ENCODE data around the gene DDR2. TPM values are rescaled to one million over a fixed set of nuclear protein-coding genes. Genes with fewer than 3 reads are reported as not detected.
"Not testable (repeated sequence)": the region's sequence is repeated elsewhere in the genome, so short reads cannot be mapped to it uniquely, and the experiment has no call there.

The DDR2 gene
- total and polyA plus RNA-seq, 3 experiments from 2014 or later: 0.09 to 0.20 (median 0.13) TPM

GRCh38 chr1:162726555-162726954, 94.3 kb downstream of the DDR2 start:
- Mint-ChIP-seq H3K9me3 (no peaks in the 10 kb centered on the region), H3K4me3 (no peak overlapping the region), H3K27me3 (peaks cover 2 to 3% of the 10 kb centered on the region in 2 donors), H3K4me1 (no peaks in the 10 kb centered on the region), H3K36me3 (no peaks in the 10 kb centered on the region), H3K27ac (no peak overlapping the region)
- Histone ChIP-seq H3K27me3 (ENCODE audit: insufficient read depth, low read length, poor library complexity, severe bottlenecking) (no peaks in the 10 kb centered on the region), H3K27ac (ENCODE audit: low read depth, low read length) (no peak overlapping the region), H3K4me1 (ENCODE audit: insufficient read depth, low read length) (no peaks in the 10 kb centered on the region), H3K4me3 (ENCODE audit: low read length) (no peak overlapping the region), H3K36me3 (ENCODE audit: insufficient read depth, low read length) (no peaks in the 10 kb centered on the region), H3K9me3 (ENCODE audit: low read length) (no peaks in the 10 kb centered on the region)
- CTCF ChIA-PET: no interaction called here
- DNase-seq: no peak
- POLR2A ChIA-PET: no interaction called here

GRCh38 chr1:162727493-162727892, 95.2 kb downstream of the DDR2 start:
- H3K4me1 ChIP-seq (ENCODE audit: insufficient read depth, low read length); H3K27ac ChIP-seq (ENCODE audit: low read depth, low read length); H3K9me3 Mint-ChIP-seq; H3K27ac Mint-ChIP-seq; H3K4me3 ChIP-seq (ENCODE audit: low read length); H3K27me3 ChIP-seq (ENCODE audit: insufficient read depth, low read length, poor library complexity, severe bottlenecking); H3K9me3 ChIP-seq (ENCODE audit: low read length); POLR2A ChIA-PET; H3K27me3 Mint-ChIP-seq; H3K36me3 ChIP-seq (ENCODE audit: insufficient read depth, low read length); CTCF ChIA-PET; DNase-seq; H3K36me3 Mint-ChIP-seq; H3K4me1 Mint-ChIP-seq; H3K4me3 Mint-ChIP-seq: not testable (repeated sequence)

DNA sequence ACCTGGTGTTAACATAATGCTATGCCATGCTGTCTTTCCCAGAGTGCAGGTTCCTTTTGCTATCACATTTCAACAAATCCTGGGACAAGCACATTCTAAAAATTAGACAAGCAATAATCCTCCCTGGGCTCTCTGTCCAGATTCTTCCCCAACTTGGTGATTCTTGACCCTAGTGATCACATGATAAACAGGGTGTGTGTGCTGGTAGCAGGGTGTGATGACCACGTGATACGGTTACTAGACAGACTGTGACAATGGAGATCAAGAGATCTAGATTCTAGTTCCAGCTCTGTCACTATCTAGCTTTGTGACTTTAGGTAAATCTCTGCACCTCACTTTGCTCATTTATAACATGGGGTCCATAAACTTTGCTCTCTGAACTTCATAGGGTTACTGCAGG, 96.3 kb downstream of the DDR2 start:
- Mint-ChIP-seq H3K4me3 (no peak overlapping the region), H3K27me3 (peaks cover 2 to 6% of the 10 kb centered on the region in 2 donors), H3K9me3 (no peaks in the 10 kb centered on the region), H3K36me3 (no peaks in the 10 kb centered on the region), H3K27ac (peak overlapping the region in 1 of 8 donors; percentile 72), H3K4me1 (no peaks in the 10 kb centered on the region)
- Histone ChIP-seq H3K27me3 (ENCODE audit: insufficient read depth, low read length, poor library complexity, severe bottlenecking) (no peaks in the 10 kb centered on the region), H3K27ac (ENCODE audit: low read depth, low read length) (no peak overlapping the region), H3K36me3 (ENCODE audit: insufficient read depth, low read length) (no peaks in the 10 kb centered on the region), H3K4me1 (ENCODE audit: insufficient read depth, low read length) (no peaks in the 10 kb centered on the region), H3K9me3 (ENCODE audit: low read length) (no peaks in the 10 kb centered on the region), H3K4me3 (ENCODE audit: low read length) (no peak overlapping the region)
- ChIA-PET CTCF (no interaction called here), POLR2A (no interaction called here)
- no peak for DNase-seq

- H3K27me3 Mint-ChIP-seq, CTCF ChIA-PET: not testable (repeated sequence)
- peak overlapping the region in 1 of 8 donors; percentile 7 for H3K27ac Mint-ChIP-seq
These were observed 97.0 kb downstream of the DDR2 start for GRCh38 chr1:162729195-162729774.

DNA sequence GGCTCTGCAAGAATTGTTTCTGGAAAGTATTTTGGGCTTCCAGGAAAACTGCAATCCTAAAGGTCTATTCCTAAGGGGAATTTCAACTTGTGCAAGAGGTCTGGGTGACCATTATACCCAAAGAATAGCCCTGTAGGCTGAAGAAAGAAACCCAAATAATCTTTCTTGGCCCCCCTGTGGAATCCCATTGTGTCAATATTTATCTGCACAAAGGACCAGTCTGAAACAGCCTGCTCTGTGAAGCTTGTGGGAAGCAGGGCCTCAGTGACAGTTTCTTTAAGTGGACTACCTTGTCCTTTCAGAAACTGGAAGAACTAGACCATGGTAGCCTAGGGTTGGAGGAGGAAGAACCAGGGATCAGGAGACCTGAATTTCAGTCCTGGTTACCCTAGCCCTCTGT, 99.8 kb downstream of the DDR2 start:
- Mint-ChIP-seq H3K36me3 (peaks cover 0 to 5% (median 0%) of the 10 kb centered on the region in 3 donors), H3K27me3 (peaks cover 2 to 12% of the 10 kb centered on the region in 2 donors), H3K4me1 (no peaks in the 10 kb centered on the region), H3K4me3 (no peak overlapping the region), H3K9me3 (no peaks in the 10 kb centered on the region), H3K27ac (peak overlapping the region in 1 of 8 donors; percentile 38)
- Histone ChIP-seq H3K27ac (ENCODE audit: low read depth, low read length) (no peak overlapping the region), H3K4me3 (ENCODE audit: low read length) (no peak overlapping the region), H3K36me3 (ENCODE audit: insufficient read depth, low read length) (no peaks in the 10 kb centered on the region), H3K4me1 (ENCODE audit: insufficient read depth, low read length) (no peaks in the 10 kb centered on the region), H3K9me3 (ENCODE audit: low read length) (no peaks in the 10 kb centered on the region), H3K27me3 (ENCODE audit: insufficient read depth, low read length, poor library complexity, severe bottlenecking) (no peaks in the 10 kb centered on the region)
- CTCF ChIA-PET: no interaction called here
- no peak for DNase-seq
- POLR2A ChIA-PET: no interaction called here

More at GRCh38 chr1:162729195-162729774, 97.0 kb downstream of the DDR2 start:
- H3K9me3 Mint-ChIP-seq; H3K4me1 ChIP-seq (ENCODE audit: insufficient read depth, low read length); H3K36me3 ChIP-seq (ENCODE audit: insufficient read depth, low read length); H3K27ac ChIP-seq (ENCODE audit: low read depth, low read length); H3K4me3 ChIP-seq (ENCODE audit: low read length); DNase-seq; H3K36me3 Mint-ChIP-seq; POLR2A ChIA-PET; H3K9me3 ChIP-seq (ENCODE audit: low read length); H3K4me3 Mint-ChIP-seq; H3K27me3 ChIP-seq (ENCODE audit: insufficient read depth, low read length, poor library complexity, severe bottlenecking); H3K4me1 Mint-ChIP-seq: not testable (repeated sequence)

- Histone ChIP-seq H3K4me3 (ENCODE audit: low read length) (no peak overlapping the region), H3K27ac (ENCODE audit: low read depth, low read length) (no peak overlapping the region), H3K27me3 (ENCODE audit: insufficient read depth, low read length, poor library complexity, severe bottlenecking) (no peaks in the 10 kb centered on the region), H3K36me3 (ENCODE audit: insufficient read depth, low read length) (no peaks in the 10 kb centered on the region), H3K4me1 (ENCODE audit: insufficient read depth, low read length) (no peaks in the 10 kb centered on the region), H3K9me3 (ENCODE audit: low read length) (no peaks in the 10 kb centered on the region)
- DNase-seq: no peak
- ChIA-PET POLR2A (no interaction called here), CTCF (no interaction called here)
- no peaks in the 10 kb centered on the region for H3K9me3 Mint-ChIP-seq
- H3K36me3 Mint-ChIP-seq: peaks cover 0 to 5% (median 0%) of the 10 kb centered on the region in 3 donors
- no peak overlapping the region for H3K27ac Mint-ChIP-seq
- H3K4me3 Mint-ChIP-seq: no peak overlapping the region
- H3K4me1 Mint-ChIP-seq: no peaks in the 10 kb centered on the region
- peaks cover 2 to 12% of the 10 kb centered on the region in 2 donors for H3K27me3 Mint-ChIP-seq
These were observed 100.5 kb downstream of the DDR2 start for GRCh38 chr1:162732566-162733335.

GRCh38 chr1:162733336-162733590, 101.0 kb downstream of the DDR2 start:
- CTCF ChIA-PET: no interaction called here

DNA sequence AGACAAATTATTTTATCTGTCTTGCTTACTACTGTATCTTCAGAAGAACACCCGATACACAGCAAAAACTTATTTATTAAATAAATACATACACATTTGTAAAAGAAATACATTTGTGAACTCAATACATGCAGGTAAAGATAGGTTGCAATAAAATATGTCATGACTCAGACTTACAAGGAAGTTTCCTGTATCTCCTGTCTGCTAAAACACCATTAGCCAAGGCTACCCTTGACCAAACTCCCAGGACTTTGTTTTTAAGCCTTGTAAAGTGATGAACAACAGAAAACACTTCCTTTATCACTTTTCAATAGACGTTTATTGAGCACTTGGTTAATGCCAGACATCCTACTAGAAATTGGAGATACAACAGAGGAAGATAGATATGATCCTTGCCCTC, 101.8 kb downstream of the DDR2 start:
- POLR2A ChIA-PET: no interaction called here
- CTCF ChIA-PET: no interaction called here
- no peaks in the 10 kb centered on the region for H3K9me3 Mint-ChIP-seq

More at GRCh38 chr1:162733336-162733590, 101.0 kb downstream of the DDR2 start:
- Histone ChIP-seq H3K36me3 (ENCODE audit: insufficient read depth, low read length) (no peaks in the 10 kb centered on the region), H3K9me3 (ENCODE audit: low read length) (no peaks in the 10 kb centered on the region), H3K27ac (ENCODE audit: low read depth, low read length) (no peak overlapping the region), H3K4me1 (ENCODE audit: insufficient read depth, low read length) (no peaks in the 10 kb centered on the region), H3K27me3 (ENCODE audit: insufficient read depth, low read length, poor library complexity, severe bottlenecking) (no peaks in the 10 kb centered on the region), H3K4me3 (ENCODE audit: low read length) (no peak overlapping the region)
- Mint-ChIP-seq H3K27ac (no peak overlapping the region), H3K4me3 (no peak overlapping the region), H3K4me1 (no peaks in the 10 kb centered on the region), H3K36me3 (peaks cover 0 to 5% (median 0%) of the 10 kb centered on the region in 3 donors), H3K27me3 (peaks cover 2 to 12% of the 10 kb centered on the region in 2 donors), H3K9me3 (no peaks in the 10 kb centered on the region)
- POLR2A ChIA-PET: no interaction called here
- no peak for DNase-seq

More for the DNA sequence above, 101.8 kb downstream of the DDR2 start:
- no peaks in the 10 kb centered on the region for H3K4me1 ChIP-seq (ENCODE audit: insufficient read depth, low read length)
- H3K4me3 Mint-ChIP-seq: no peak overlapping the region
- peaks cover 2 to 12% of the 10 kb centered on the region in 2 donors for H3K27me3 Mint-ChIP-seq
- H3K9me3 ChIP-seq (ENCODE audit: low read length): no peaks in the 10 kb centered on the region
- H3K36me3 Mint-ChIP-seq: peaks cover 0 to 5% (median 0%) of the 10 kb centered on the region in 3 donors
- no peak overlapping the region for H3K4me3 ChIP-seq (ENCODE audit: low read length)
- no peaks in the 10 kb centered on the region for H3K36me3 ChIP-seq (ENCODE audit: insufficient read depth, low read length)
- H3K4me1 Mint-ChIP-seq: no peaks in the 10 kb centered on the region
- DNase-seq: no peak
- H3K27me3 ChIP-seq (ENCODE audit: insufficient read depth, low read length, poor library complexity, severe bottlenecking): no peaks in the 10 kb centered on the region
- H3K27ac ChIP-seq (ENCODE audit: low read depth, low read length): no peak overlapping the region
- no peak overlapping the region for H3K27ac Mint-ChIP-seq
